ENCODE measurements around the gene AHCYL2. TPM values are rescaled to one million over a fixed set of nuclear protein-coding genes. Genes with fewer than 3 reads are reported as not detected.

Gene AHCYL2
- polyA plus RNA-seq, 3 donors: 10.7 to 14.6 (median 12.1) TPM

- TF ChIP-seq CTCF (IDR thresholded peaks at IDR 0.05): no peak
- Histone ChIP-seq H3K4me3 (replicated peaks in 1 of 3; ENCODE audit: low read depth in 2 of 3, low read length in 3 of 3) (no peak overlapping the region), H3K79me2 (ENCODE audit: insufficient read depth, low read length) (no peaks in the 10 kb centered on the region), H3K9ac (ENCODE audit: insufficient read depth, low read length, poor library complexity, severe bottlenecking) (no peak overlapping the region), H3K36me3 (replicated peaks in 1 of 2; ENCODE audit: control insufficient read depth in 1 of 2, insufficient read depth in 2 of 2, low read length in 2 of 2) (no peaks in the 10 kb centered on the region), H4K20me1 (ENCODE audit: insufficient read depth, low read length) (no peaks in the 10 kb centered on the region), H2AFZ (ENCODE audit: insufficient read depth, low read depth, low read length, poor library complexity, severe bottlenecking) (no peak overlapping the region), H3K4me1 (ENCODE audit: control insufficient read depth in 1 of 2, insufficient read depth in 2 of 2, low read length in 2 of 2) (no peaks in the 10 kb centered on the region), H3K9me3 (replicated peaks in 1 of 2; ENCODE audit: control insufficient read depth in 1 of 2, insufficient read depth in 1 of 2, low read length in 2 of 2) (peaks cover 0 to 9% of the 10 kb centered on the region in 2 donors), H3K4me2 (replicated peaks; ENCODE audit: extremely low read depth, low read length, poor library complexity, severe bottlenecking) (no peak overlapping the region), H3K27ac (ENCODE audit: low read depth in 1 of 2, low read length in 2 of 2) (no peak overlapping the region), H3K27me3 (ENCODE audit: control insufficient read depth in 2 of 2, insufficient read depth in 2 of 2, low read length in 2 of 2) (no peaks in the 10 kb centered on the region)
- Mint-ChIP-seq H3K4me3 (no peak overlapping the region), H3K9me3 (peaks cover 7 to 17% (median 12%) of the 10 kb centered on the region in 7 donors), H3K27ac (no peak overlapping the region), H3K4me1 (no peaks in the 10 kb centered on the region), H3K27me3 (ENCODE audit: low read depth in 3 of 3) (peaks cover 0 to 7% (median 4%) of the 10 kb centered on the region in 3 donors), H3K36me3 (peaks cover 7 to 15% of the 10 kb centered on the region in 2 donors)
- no peak for DNase-seq
- intact Hi-C loops (cut with micrococcal nuclease): no loop called here
- WGBS (ENCODE audit: insufficient coverage): 83% methylated on average over 1 of the region's 2 CpGs
These were observed 227.9 kb downstream of the AHCYL2 start for GRCh38 chr7:129452589-129453231.

- H3K4me3 Mint-ChIP-seq: no peak overlapping the region
- Histone ChIP-seq H3K9me3 (replicated peaks in 1 of 2; ENCODE audit: control insufficient read depth in 1 of 2, insufficient read depth in 1 of 2, low read length in 2 of 2) (peaks cover 0 to 6% of the 10 kb centered on the region in 2 donors), H3K79me2 (ENCODE audit: insufficient read depth, low read length) (no peaks in the 10 kb centered on the region), H4K20me1 (ENCODE audit: insufficient read depth, low read length) (no peaks in the 10 kb centered on the region), H3K4me1 (ENCODE audit: control insufficient read depth in 1 of 2, insufficient read depth in 2 of 2, low read length in 2 of 2) (no peaks in the 10 kb centered on the region), H3K9ac (ENCODE audit: insufficient read depth, low read length, poor library complexity, severe bottlenecking) (no peak overlapping the region), H3K4me2 (replicated peaks; ENCODE audit: extremely low read depth, low read length, poor library complexity, severe bottlenecking) (no peak overlapping the region), H3K36me3 (replicated peaks in 1 of 2; ENCODE audit: control insufficient read depth in 1 of 2, insufficient read depth in 2 of 2, low read length in 2 of 2) (no peaks in the 10 kb centered on the region), H2AFZ (ENCODE audit: insufficient read depth, low read depth, low read length, poor library complexity, severe bottlenecking) (no peak overlapping the region), H3K27ac (ENCODE audit: low read depth in 1 of 2, low read length in 2 of 2) (no peak overlapping the region), H3K27me3 (ENCODE audit: control insufficient read depth in 2 of 2, insufficient read depth in 2 of 2, low read length in 2 of 2) (peaks cover 0 to 2% of the 10 kb centered on the region in 2 donors), H3K4me3 (replicated peaks in 1 of 3; ENCODE audit: low read depth in 2 of 3, low read length in 3 of 3) (no peak overlapping the region)
- DNase-seq: no peak
- H3K36me3 Mint-ChIP-seq: peaks cover 10 to 16% of the 10 kb centered on the region in 2 donors
- no peaks in the 10 kb centered on the region for H3K4me1 Mint-ChIP-seq
- TF ChIP-seq CTCF (IDR thresholded peaks at IDR 0.05): no peak
- peaks cover 0 to 11% (median 5%) of the 10 kb centered on the region in 3 donors for H3K27me3 Mint-ChIP-seq (ENCODE audit: low read depth in 3 of 3)
- no CpG with 5 or more reads among the region's 1 CpG for WGBS (ENCODE audit: insufficient coverage)
- intact Hi-C loops (cut with micrococcal nuclease): no loop called here
- no peak overlapping the region for H3K27ac Mint-ChIP-seq
- H3K9me3 Mint-ChIP-seq: peaks cover 5 to 8% (median 7%) of the 10 kb centered on the region in 7 donors
These were observed 228.8 kb downstream of the AHCYL2 start for GRCh38 chr7:129453510-129454248.
